Thoracic aorta (tissue), 2 donors: Measurements from ENCODE around the gene LPIN2. TPM values are rescaled to one million over a fixed set of nuclear protein-coding genes. Genes with fewer than 3 reads are reported as not detected.

Experiments used
- ATAC-seq: fragments of 150-250 bp; one replicate; pipeline ENCODE4 v1.8.0; 2017; ENCODE audit warnings: low read depth; ENCODE audit not compliant: insufficient number of reproducible peaks, low FRiP score
- DNase-seq: peaks from one replicate; pipeline ENCODE4 v3.0.0-alpha.2; 2020; ENCODE audit warnings: low spot score
- H3K27ac ChIP-seq, 2 donors: fragments of 200-600 bp; sonication (generic); 1 replicate in 1 of 2; 2 replicates in 1 of 2; pipeline ENCODE4 v1.5.1; 2016; ENCODE audit warnings: mild to moderate bottlenecking in 2 of 2, moderate library complexity in 2 of 2
- H3K27me3 ChIP-seq: fragments of 200-600 bp; sonication (generic); replicated peaks from 2 replicates; pipeline ENCODE4 v1.6.0; 2016; ENCODE audit warnings: mild to moderate bottlenecking; ENCODE audit not compliant: insufficient read depth
- H3K36me3 ChIP-seq: fragments of 200-600 bp; sonication (generic); one replicate; pipeline ENCODE4 v1.5.1; 2016
- H3K4me1 ChIP-seq, 2 donors: fragments of 200-600 bp; sonication (generic); 1 replicate in 1 of 2; 2 replicates in 1 of 2; pipeline versions ENCODE4 v1.5.1 to v1.6.0; 2016; ENCODE audit warnings: low read depth in 2 of 2, mild to moderate bottlenecking in 1 of 2; ENCODE audit not compliant: control insufficient read depth in 1 of 2
- H3K4me3 ChIP-seq: fragments of 200-600 bp; sonication (generic); 2 replicates; pipeline ENCODE4 v1.5.1; 2016; ENCODE audit warnings: mild to moderate bottlenecking
- H3K9me3 ChIP-seq: fragments of 200-600 bp; sonication (generic); 2 replicates; pipeline ENCODE4 v1.5.1; 2016
- total RNA-seq, 2 donors: library from RNA; depleted of rRNA; stranded (reverse); fragments of >200 nt; gene quantifications; one replicate each; pipeline versions ENCODE4 v1.1.0 to v1.2.3, GENCODE V29; 2016
- TF ChIP-seq, protein P1 (sequence below): fragments of 200-600 bp; sonication (generic); IDR thresholded peaks from one replicate; pipeline ENCODE4 v1.5.1; 2019; ENCODE audit warnings: antibody characterized with exemption

LPIN2 gene
- total RNA-seq, 2 donors from 2014 or later: 30.6 to 42.3 TPM

DNA sequence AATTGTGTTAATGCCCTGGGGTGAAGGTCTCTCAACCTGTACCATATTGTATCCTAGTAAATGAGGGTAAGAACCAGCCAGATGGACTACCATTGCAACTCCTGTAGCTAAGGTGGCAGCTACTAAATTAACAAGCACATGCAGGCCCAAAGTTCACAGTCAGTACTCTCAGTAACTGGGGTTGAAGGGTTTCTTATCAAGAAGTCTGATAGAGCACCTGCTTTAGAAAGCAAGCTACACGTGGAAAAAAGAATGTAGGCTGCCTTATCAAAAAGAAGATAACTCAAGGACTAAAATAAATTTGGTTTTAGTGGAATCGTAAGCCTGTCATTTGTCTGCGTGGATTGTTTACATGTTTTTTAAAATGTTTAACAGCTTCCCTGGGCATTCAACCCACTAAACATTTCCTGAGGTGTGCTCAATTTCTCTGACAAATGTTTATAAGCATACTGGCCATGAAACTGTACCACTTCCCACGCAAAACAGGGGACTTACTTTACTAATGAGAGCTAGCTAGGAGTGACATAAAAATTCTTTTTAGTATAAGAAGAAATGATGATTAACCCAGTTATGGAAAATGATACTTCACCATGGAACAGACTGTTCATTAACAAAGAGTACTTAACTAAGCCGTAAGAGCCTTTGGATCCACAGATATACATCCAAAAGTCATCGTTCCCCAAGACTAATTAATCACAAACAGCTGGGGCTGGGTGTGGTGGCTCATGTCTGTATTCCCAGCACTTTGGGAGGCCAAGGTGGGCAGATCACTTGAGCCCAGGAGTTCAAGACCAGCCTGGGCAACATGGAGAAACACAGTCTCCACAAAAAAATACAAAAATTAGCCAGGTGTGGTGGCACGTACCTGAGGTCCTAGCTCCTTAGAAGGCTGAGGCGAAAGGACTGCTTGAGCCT is 36.5 kb downstream of the LPIN2 start:
- TF ChIP-seq, protein P1, sequence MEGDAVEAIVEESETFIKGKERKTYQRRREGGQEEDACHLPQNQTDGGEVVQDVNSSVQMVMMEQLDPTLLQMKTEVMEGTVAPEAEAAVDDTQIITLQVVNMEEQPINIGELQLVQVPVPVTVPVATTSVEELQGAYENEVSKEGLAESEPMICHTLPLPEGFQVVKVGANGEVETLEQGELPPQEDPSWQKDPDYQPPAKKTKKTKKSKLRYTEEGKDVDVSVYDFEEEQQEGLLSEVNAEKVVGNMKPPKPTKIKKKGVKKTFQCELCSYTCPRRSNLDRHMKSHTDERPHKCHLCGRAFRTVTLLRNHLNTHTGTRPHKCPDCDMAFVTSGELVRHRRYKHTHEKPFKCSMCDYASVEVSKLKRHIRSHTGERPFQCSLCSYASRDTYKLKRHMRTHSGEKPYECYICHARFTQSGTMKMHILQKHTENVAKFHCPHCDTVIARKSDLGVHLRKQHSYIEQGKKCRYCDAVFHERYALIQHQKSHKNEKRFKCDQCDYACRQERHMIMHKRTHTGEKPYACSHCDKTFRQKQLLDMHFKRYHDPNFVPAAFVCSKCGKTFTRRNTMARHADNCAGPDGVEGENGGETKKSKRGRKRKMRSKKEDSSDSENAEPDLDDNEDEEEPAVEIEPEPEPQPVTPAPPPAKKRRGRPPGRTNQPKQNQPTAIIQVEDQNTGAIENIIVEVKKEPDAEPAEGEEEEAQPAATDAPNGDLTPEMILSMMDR: no peak
- DNase-seq (no peak), ATAC-seq (no peak)
- no peaks in the 10 kb centered on the region for H3K36me3 ChIP-seq
- H3K27ac ChIP-seq: peak overlapping the region; percentile 63 to 88
- no peaks in the 10 kb centered on the region for H3K27me3 ChIP-seq
- no peaks in the 10 kb centered on the region for H3K9me3 ChIP-seq
- H3K4me1 ChIP-seq: peaks cover 48 to 75% of the 10 kb centered on the region in 2 donors
- H3K4me3 ChIP-seq: no peak overlapping the region

DNA sequence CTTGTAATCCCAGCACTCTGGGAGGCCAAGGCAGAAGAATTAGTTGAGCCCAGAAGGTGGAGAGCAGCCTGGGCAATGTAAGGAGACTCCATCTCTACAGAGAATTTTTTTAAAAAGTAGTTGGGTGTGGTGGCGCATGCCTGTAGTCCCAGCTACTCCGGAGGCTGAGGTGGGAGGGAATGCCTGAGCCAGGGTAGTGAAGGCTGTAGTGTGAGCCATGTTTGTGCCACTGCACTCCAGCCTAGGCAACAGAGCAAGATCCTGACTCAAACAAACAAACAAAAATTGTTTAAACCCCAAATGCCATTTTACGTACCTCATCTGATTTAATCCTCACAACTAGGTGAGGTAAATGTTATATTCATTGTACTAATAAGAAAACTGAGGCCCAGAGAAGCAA is 38.2 kb downstream of the LPIN2 start:
- no peaks in the 10 kb centered on the region for H3K27me3 ChIP-seq
- ATAC-seq: no peak
- DNase-seq: no peak
- H3K27ac ChIP-seq: no peak overlapping the region
- H3K4me3 ChIP-seq: no peak overlapping the region
- TF ChIP-seq, protein P1: no peak
- peaks cover 42 to 76% of the 10 kb centered on the region in 2 donors for H3K4me1 ChIP-seq
- no peaks in the 10 kb centered on the region for H3K36me3 ChIP-seq
- H3K9me3 ChIP-seq: no peaks in the 10 kb centered on the region

- no peak for ATAC-seq
- H3K4me3 ChIP-seq: peak overlapping the region; percentile 57
- H3K9me3 ChIP-seq: no peaks in the 10 kb centered on the region
- TF ChIP-seq, protein P1: no peak
- no peaks in the 10 kb centered on the region for H3K27me3 ChIP-seq
- peaks cover 24 to 70% of the 10 kb centered on the region in 2 donors for H3K4me1 ChIP-seq
- peak overlapping the region in 1 of 2 donors; percentile 47 for H3K27ac ChIP-seq
- H3K36me3 ChIP-seq: no peaks in the 10 kb centered on the region
- no peak for DNase-seq
Observed at GRCh38 chr18:2971741-2972552, 41.0 kb downstream of the LPIN2 start.

DNA sequence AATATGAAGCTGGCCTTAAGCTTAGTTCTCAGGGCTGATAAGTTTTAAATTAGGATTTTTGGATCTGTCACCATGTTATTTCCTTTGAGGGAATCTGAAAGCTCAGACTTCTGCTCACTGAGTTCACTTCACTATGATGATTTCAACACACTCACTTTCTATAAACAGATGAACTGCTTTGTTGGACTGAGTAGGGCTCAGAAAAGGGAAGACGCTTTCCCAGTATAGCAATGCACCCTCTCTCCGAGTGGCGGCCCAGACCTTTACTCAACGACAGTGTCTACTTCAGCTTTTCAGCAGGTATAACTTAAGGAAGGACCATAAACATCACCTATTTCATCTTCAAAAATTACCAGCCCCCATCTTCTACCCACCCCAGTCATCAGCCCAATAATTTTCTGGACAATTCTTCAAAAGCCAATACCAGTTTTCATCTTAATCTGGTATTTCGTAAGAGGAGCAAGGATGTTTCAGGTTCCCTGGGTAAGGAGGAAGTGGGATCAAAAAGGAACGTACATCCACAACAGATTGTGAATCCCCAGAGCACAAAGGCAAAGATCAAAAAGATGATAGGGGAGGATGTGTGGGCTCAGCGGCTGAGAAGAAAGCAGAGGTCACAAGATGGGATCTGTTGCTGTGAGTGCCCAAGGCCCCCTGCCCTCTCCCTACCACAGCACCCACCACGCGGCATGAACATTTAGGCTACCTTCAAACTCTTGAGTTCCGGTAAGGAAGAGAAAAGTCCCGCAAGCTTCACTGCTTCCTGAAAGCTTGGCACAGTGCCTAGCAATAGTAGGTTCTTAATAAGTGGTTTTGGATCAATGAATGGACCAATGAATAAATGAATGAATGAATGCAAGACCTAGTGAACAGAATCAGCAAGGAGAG is 41.9 kb downstream of the LPIN2 start:
- Histone ChIP-seq H3K4me3 (no peak overlapping the region), H3K9me3 (no peaks in the 10 kb centered on the region), H3K27ac (peak overlapping the region in 1 of 2 donors; percentile 47), H3K4me1 (peaks cover 24 to 61% of the 10 kb centered on the region in 2 donors), H3K27me3 (no peaks in the 10 kb centered on the region), H3K36me3 (no peaks in the 10 kb centered on the region)
- DNase-seq (no peak), ATAC-seq (no peak)
- TF ChIP-seq, protein P1: no peak
